Measurements from ENCODE around the gene RUFY4.

RUFY4 gene

GRCh38 chr2:218060118-218060517, 8.9 kb upstream of the RUFY4 start:
- DNase-seq (ENCODE audit: low read depth in 2 of 2): no peak

GRCh38 chr2:218060950-218061660, 7.9 kb upstream of the RUFY4 start:
- DNase-seq (ENCODE audit: low read depth in 2 of 2): no peak

GRCh38 chr2:218063486-218063885, 5.6 kb upstream of the RUFY4 start:
- DNase-seq (ENCODE audit: low read depth in 2 of 2): no peak

GRCh38 chr2:218063896-218064295, 5.2 kb upstream of the RUFY4 start:
- DNase-seq (ENCODE audit: low read depth in 2 of 2): no peak

GRCh38 chr2:218065239-218066006, 3.6 kb upstream of the RUFY4 start:
- no peak for DNase-seq (ENCODE audit: low read depth in 2 of 2)

- no peak for DNase-seq (ENCODE audit: low read depth in 2 of 2)
Observed at GRCh38 chr2:218066926-218067515, 2.0 kb upstream of the RUFY4 start.

- DNase-seq (ENCODE audit: low read depth in 2 of 2): no peak
Observed at GRCh38 chr2:218067523-218067922, 1.5 kb upstream of the RUFY4 start.

GRCh38 chr2:218069606-218070300, 700 bp downstream of the RUFY4 start:
- DNase-seq (ENCODE audit: low read depth in 2 of 2): no peak

GRCh38 chr2:218070587-218070986, 1.5 kb downstream of the RUFY4 start:
- no peak for DNase-seq (ENCODE audit: low read depth in 2 of 2)

GRCh38 chr2:218071218-218071937, 2.3 kb downstream of the RUFY4 start:
- DNase-seq (ENCODE audit: low read depth in 2 of 2): no peak

- no peak for DNase-seq (ENCODE audit: low read depth in 2 of 2)
Observed at GRCh38 chr2:218072002-218072401, 2.9 kb downstream of the RUFY4 start.

- DNase-seq (ENCODE audit: low read depth in 2 of 2): no peak
Observed at GRCh38 chr2:218072478-218073024, 3.5 kb downstream of the RUFY4 start.

- no peak for DNase-seq (ENCODE audit: low read depth in 2 of 2)
Observed at GRCh38 chr2:218073185-218073584, 4.1 kb downstream of the RUFY4 start.

GRCh38 chr2:218074031-218074430, 5.0 kb downstream of the RUFY4 start:
- DNase-seq (ENCODE audit: low read depth in 2 of 2): no peak

- no peak for DNase-seq (ENCODE audit: low read depth in 2 of 2)
Observed at GRCh38 chr2:218075975-218076811, 7.1 kb downstream of the RUFY4 start.

- no peak for DNase-seq (ENCODE audit: low read depth in 2 of 2)
Observed at GRCh38 chr2:218077464-218078216, 8.6 kb downstream of the RUFY4 start.

GRCh38 chr2:218079943-218080913, 11.2 kb downstream of the RUFY4 start:
- no peak for DNase-seq (ENCODE audit: low read depth in 2 of 2)

GRCh38 chr2:218081063-218081462, 12.0 kb downstream of the RUFY4 start:
- no peak for DNase-seq (ENCODE audit: low read depth in 2 of 2)
